HEK293T (cell line): ENCODE measurements around the gene PTPRM.

Experiments used
- CTCF ChIA-PET: fragments of 350-600 bp; formaldehyde crosslinking; extraction: SDS; loops from one replicate; lab custom pipeline; 2021; ENCODE audit warnings: antibody characterized with exemption, inconsistent platforms; lab: Yijun Ruan, JAX
- POLR2A ChIA-PET: fragments of 350-600 bp; formaldehyde crosslinking; extraction: SDS; loops from one replicate; lab custom pipeline; 2020; ENCODE audit warnings: antibody characterized with exemption, inconsistent platforms; lab: Yijun Ruan, JAX
- DNase-seq: peaks from one replicate; pipeline ENCODE4 v3.0.0; 2012; ENCODE audit warnings: mixed read lengths; ENCODE audit errors: extremely low spot score
- ARNT ChIP-seq: fragments of 450-650 bp; IDR thresholded peaks from 2 replicates; pipeline ENCODE4 v1.6.1; 2017; ENCODE audit warnings: mild to moderate bottlenecking
- BHLHE40 ChIP-seq: fragments of 450-650 bp; IDR thresholded peaks from 2 replicates; pipeline ENCODE4 v1.6.1; 2016; ENCODE audit warnings: mild to moderate bottlenecking, moderate library complexity, borderline replicate concordance
- CTBP1 ChIP-seq: fragments of 450-650 bp; IDR thresholded peaks from 2 replicates; pipeline ENCODE4 v1.6.1; 2016; ENCODE audit warnings: borderline replicate concordance
- ELF4 ChIP-seq: fragments of 450-650 bp; IDR thresholded peaks from 2 replicates; pipeline ENCODE4 v1.6.1; 2017; ENCODE audit warnings: antibody characterized with exemption
- FOXA1 ChIP-seq: fragments of 450-650 bp; IDR thresholded peaks from 2 replicates; pipeline ENCODE4 v1.6.1; 2016; ENCODE audit warnings: mild to moderate bottlenecking
- FOXK2 ChIP-seq: fragments of 450-650 bp; IDR thresholded peaks from 2 replicates; pipeline ENCODE4 v1.6.1; 2016; ENCODE audit warnings: mild to moderate bottlenecking
- FOXM1 ChIP-seq: fragments of 450-650 bp; IDR thresholded peaks from 2 replicates; pipeline ENCODE4 v1.6.1; 2017; ENCODE audit warnings: mild to moderate bottlenecking, borderline replicate concordance
- HDGF ChIP-seq: fragments of 450-650 bp; IDR thresholded peaks from 2 replicates; pipeline ENCODE4 v1.6.1; 2017; ENCODE audit warnings: antibody characterized with exemption, borderline replicate concordance
- L3MBTL2 ChIP-seq: fragments of 450-650 bp; conservative IDR thresholded peaks from 2 replicates; pipeline ENCODE4 v1.6.1; 2016; ENCODE audit warnings: mild to moderate bottlenecking
- LEF1 ChIP-seq: fragments of 450-650 bp; IDR thresholded peaks from 2 replicates; pipeline ENCODE4 v1.6.1; 2017; ENCODE audit warnings: mild to moderate bottlenecking, borderline replicate concordance
- NFRKB ChIP-seq: fragments of 450-650 bp; IDR thresholded peaks from 2 replicates; pipeline ENCODE4 v1.6.1; 2016; ENCODE audit warnings: mild to moderate bottlenecking, moderate library complexity
- SP1 ChIP-seq: fragments of 450-650 bp; IDR thresholded peaks from 2 replicates; pipeline ENCODE4 v1.6.1; 2017
- SUZ12 ChIP-seq: fragments of 450-650 bp; IDR thresholded peaks from 2 replicates; pipeline ENCODE4 v1.6.1; 2016; ENCODE audit warnings: mild to moderate bottlenecking
- TARDBP ChIP-seq: fragments of 450-650 bp; IDR thresholded peaks from 2 replicates; pipeline ENCODE4 v1.6.1; 2016
- ZNF384 ChIP-seq: fragments of 450-650 bp; IDR thresholded peaks from 2 replicates; pipeline ENCODE4 v1.6.1; 2016
- TF ChIP-seq, protein P1 (sequence below): fragments of 450-650 bp; IDR thresholded peaks from 2 replicates; pipeline ENCODE4 v1.6.1; 2016

The PTPRM gene

GRCh38 chr18:7562491-7562890, 4.6 kb upstream of the PTPRM start:
- POLR2A ChIA-PET = no interaction called here
- DNase-seq = no peak
- CTCF ChIA-PET = no interaction called here
- no peak for TF ChIP-seq FOXA1
- TF ChIP-seq ARNT = no peak
- TF ChIP-seq L3MBTL2 = no peak
- no peak for TF ChIP-seq TARDBP
- no peak for TF ChIP-seq HDGF

DNA sequence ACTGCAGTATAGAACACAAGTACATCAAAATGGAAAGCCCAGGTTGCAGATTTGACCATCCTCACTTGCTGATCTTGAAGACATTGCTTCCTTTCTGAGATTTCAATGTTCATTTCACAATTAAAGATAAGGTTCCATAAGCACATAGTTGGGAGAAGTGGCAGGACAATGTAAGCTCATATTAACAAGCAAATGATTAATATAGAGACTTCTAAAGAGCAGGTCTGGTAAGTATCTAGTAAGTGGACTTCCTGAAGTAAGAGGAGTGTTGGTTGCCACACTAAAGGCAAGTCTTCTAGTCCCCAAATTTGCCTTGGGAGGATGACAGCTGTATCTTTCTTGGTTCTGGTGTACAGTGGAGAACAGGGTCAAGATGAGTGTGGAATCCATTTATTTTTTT, 1.4 kb upstream of the PTPRM start:
- ChIA-PET POLR2A (no interaction called here), CTCF (interaction anchor here (0.6 kb wide), 1 partner anchor 93 kb away, joined by 3 read pairs; no protein-coding TSS in a partner anchor)
- TF ChIP-seq, protein P1, sequence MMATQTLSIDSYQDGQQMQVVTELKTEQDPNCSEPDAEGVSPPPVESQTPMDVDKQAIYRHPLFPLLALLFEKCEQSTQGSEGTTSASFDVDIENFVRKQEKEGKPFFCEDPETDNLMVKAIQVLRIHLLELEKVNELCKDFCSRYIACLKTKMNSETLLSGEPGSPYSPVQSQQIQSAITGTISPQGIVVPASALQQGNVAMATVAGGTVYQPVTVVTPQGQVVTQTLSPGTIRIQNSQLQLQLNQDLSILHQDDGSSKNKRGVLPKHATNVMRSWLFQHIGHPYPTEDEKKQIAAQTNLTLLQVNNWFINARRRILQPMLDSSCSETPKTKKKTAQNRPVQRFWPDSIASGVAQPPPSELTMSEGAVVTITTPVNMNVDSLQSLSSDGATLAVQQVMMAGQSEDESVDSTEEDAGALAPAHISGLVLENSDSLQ = no peak
- TF ChIP-seq LEF1 = no peak
- no peak for TF ChIP-seq HDGF
- TF ChIP-seq FOXM1 = no peak
- TF ChIP-seq ELF4 = no peak
- no peak for TF ChIP-seq FOXK2
- no peak for TF ChIP-seq SP1
- no peak for TF ChIP-seq ARNT
- TF ChIP-seq FOXA1 = no peak
- DNase-seq = no peak

- CTCF ChIA-PET = interaction anchor here (0.6 to 1.7 kb wide), 2 partner anchors 93 to 294 kb away, joined by 3 to 9 read pairs; no protein-coding TSS in a partner anchor
- no peak for DNase-seq
- POLR2A ChIA-PET = no interaction called here
- TF ChIP-seq TARDBP (no peak), LEF1 (no peak), ELF4 (no peak), FOXK2 (no peak), FOXM1 (no peak), SUZ12 (no peak), BHLHE40 (no peak), L3MBTL2 (no peak), CTBP1 (no peak), NFRKB (no peak), ZNF384 (no peak), SP1 (no peak), ARNT (no peak), FOXA1 (no peak), HDGF (no peak)
- TF ChIP-seq, protein P1 = no peak
Observed at GRCh38 chr18:7566244-7566566, 911 bp upstream of the PTPRM start.

GRCh38 chr18:7567474-7568425, 634 bp downstream of the PTPRM start:
- no peak for TF ChIP-seq ARNT
- TF ChIP-seq HDGF = no peak
- TF ChIP-seq LEF1 = no peak
- TF ChIP-seq, protein P1 = no peak
- no peak for TF ChIP-seq TARDBP
- TF ChIP-seq ELF4 = no peak
- no peak for TF ChIP-seq FOXM1
- TF ChIP-seq FOXA1 = no peak
- no peak for TF ChIP-seq FOXK2
- TF ChIP-seq CTBP1 = no peak
- TF ChIP-seq ZNF384 = no peak
- TF ChIP-seq NFRKB = no peak
- TF ChIP-seq SP1 = no peak
- TF ChIP-seq L3MBTL2 = no peak
- no peak for TF ChIP-seq SUZ12
- TF ChIP-seq BHLHE40 = no peak
- peak; percentile 31 for DNase-seq
- CTCF ChIA-PET = interaction anchor here (0.7 to 2.4 kb wide), 4 partner anchors 9 to 295 kb away, joined by 3 to 9 read pairs (median 6); no protein-coding TSS in a partner anchor
- POLR2A ChIA-PET = interaction anchor here (0.9 to 1.2 kb wide), 3 partner anchors 9 to 106 kb away, joined by 3 to 4 read pairs (median 3); no protein-coding TSS in a partner anchor

DNA sequence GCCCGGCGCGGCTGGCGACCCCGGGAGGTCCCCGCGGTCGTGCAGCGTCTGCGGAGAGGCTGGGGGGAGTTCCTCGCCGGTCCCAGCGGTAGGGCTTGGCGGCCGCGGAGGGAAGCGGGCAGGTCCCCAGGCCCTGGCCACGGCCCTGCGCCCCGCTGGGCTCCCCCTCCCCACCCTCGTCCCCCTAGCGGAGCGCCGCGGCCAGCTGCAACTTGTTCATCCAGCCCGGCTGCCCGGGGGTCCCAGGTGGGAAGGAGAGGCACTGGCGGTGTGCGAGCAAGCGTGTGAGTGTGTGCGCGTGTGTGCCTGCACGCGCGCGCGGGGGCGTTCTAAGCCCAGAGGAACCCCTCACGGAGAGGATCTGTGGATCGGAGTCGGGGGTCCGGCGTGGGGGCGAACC, 1.3 kb downstream of the PTPRM start:
- DNase-seq = peak; percentile 21
- ChIA-PET POLR2A (no interaction called here), CTCF (interaction anchor here (0.7 to 2.4 kb wide), 2 partner anchors 9 to 11 kb away, joined by 3 to 8 read pairs; no protein-coding TSS in a partner anchor)
- TF ChIP-seq HDGF (no peak), SP1 (no peak), ARNT (no peak), CTBP1 (no peak), BHLHE40 (no peak), FOXM1 (no peak), ZNF384 (no peak), TARDBP (no peak), FOXA1 (no peak), ELF4 (no peak), SUZ12 (no peak), LEF1 (no peak)
- TF ChIP-seq, protein P1 = no peak
